AG08396 (cell line): Measurements from ENCODE around the gene HYI.
"Not testable (repeated sequence)": the region's sequence is repeated elsewhere in the genome, so short reads cannot be mapped to it uniquely, and the experiment has no call there.

Experiments
- DNase-seq: peaks from one replicate; pipeline ENCODE4 v3.0.0; 2012; ENCODE audit warnings: low spot score, mixed read lengths

Gene HYI

GRCh38 chr1:43453442-43454269 lies at the start of gene HYI:
HYI (minus strand) TSS chr1:43453931; CDS start chr1:43453793, 138 bp downstream.
- peak; percentile 88 for DNase-seq

GRCh38 chr1:43501806-43502205 lies 48.1 kb upstream of the HYI start:
- DNase-seq: not testable (repeated sequence)

GRCh38 chr1:43499898-43500297 lies 46.2 kb upstream of the HYI start:
- no peak for DNase-seq

GRCh38 chr1:43495204-43495603 lies 41.5 kb upstream of the HYI start:
- DNase-seq: no peak

- DNase-seq: no peak
Observed at GRCh38 chr1:43493661-43494450, 40.1 kb upstream of the HYI start.

- no peak for DNase-seq
Observed at GRCh38 chr1:43492826-43493225, 39.1 kb upstream of the HYI start.

GRCh38 chr1:43491061-43491460 lies 37.3 kb upstream of the HYI start:
- DNase-seq: no peak

GRCh38 chr1:43488165-43488564 lies 34.4 kb upstream of the HYI start:
- DNase-seq: no peak

GRCh38 chr1:43484367-43484766 lies 30.6 kb upstream of the HYI start:
- no peak for DNase-seq

GRCh38 chr1:43482215-43482614 lies 28.5 kb upstream of the HYI start:
- DNase-seq: no peak

- no peak for DNase-seq
Observed at GRCh38 chr1:43481491-43481890, 27.8 kb upstream of the HYI start.

- no peak for DNase-seq
Observed at GRCh38 chr1:43479414-43479813, 25.7 kb upstream of the HYI start.

GRCh38 chr1:43477716-43478115 lies 24.0 kb upstream of the HYI start:
- no peak for DNase-seq

- not testable (repeated sequence) for DNase-seq
Observed at GRCh38 chr1:43475611-43476401, 22.1 kb upstream of the HYI start.

- no peak for DNase-seq
Observed at GRCh38 chr1:43473463-43473862, 19.7 kb upstream of the HYI start.

GRCh38 chr1:43472463-43473151 lies 18.9 kb upstream of the HYI start:
- peak; percentile 64 for DNase-seq

GRCh38 chr1:43472087-43472462 lies 18.3 kb upstream of the HYI start:
- DNase-seq: no peak

GRCh38 chr1:43469932-43470331 lies 16.2 kb upstream of the HYI start:
- DNase-seq: no peak

- DNase-seq: no peak
Observed at GRCh38 chr1:43468414-43468813, 14.7 kb upstream of the HYI start.

- no peak for DNase-seq
Observed at GRCh38 chr1:43466403-43466802, 12.7 kb upstream of the HYI start.

GRCh38 chr1:43465505-43466067 lies 11.9 kb upstream of the HYI start:
- no peak for DNase-seq
